GM21786 (cell line): ENCODE results near the gene SEPTIN8.
"Not testable (repeated sequence)": the region's sequence is repeated elsewhere in the genome, so short reads cannot be mapped to it uniquely, and the experiment has no call there.

ENCODE experiments used
- ATAC-seq: cut with Tn5 transposase; IDR thresholded peaks from one replicate; pipeline ENCODE4 v1.9.1; 2021; ENCODE audit not compliant: unreplicated experiment

Gene SEPTIN8

DNA sequence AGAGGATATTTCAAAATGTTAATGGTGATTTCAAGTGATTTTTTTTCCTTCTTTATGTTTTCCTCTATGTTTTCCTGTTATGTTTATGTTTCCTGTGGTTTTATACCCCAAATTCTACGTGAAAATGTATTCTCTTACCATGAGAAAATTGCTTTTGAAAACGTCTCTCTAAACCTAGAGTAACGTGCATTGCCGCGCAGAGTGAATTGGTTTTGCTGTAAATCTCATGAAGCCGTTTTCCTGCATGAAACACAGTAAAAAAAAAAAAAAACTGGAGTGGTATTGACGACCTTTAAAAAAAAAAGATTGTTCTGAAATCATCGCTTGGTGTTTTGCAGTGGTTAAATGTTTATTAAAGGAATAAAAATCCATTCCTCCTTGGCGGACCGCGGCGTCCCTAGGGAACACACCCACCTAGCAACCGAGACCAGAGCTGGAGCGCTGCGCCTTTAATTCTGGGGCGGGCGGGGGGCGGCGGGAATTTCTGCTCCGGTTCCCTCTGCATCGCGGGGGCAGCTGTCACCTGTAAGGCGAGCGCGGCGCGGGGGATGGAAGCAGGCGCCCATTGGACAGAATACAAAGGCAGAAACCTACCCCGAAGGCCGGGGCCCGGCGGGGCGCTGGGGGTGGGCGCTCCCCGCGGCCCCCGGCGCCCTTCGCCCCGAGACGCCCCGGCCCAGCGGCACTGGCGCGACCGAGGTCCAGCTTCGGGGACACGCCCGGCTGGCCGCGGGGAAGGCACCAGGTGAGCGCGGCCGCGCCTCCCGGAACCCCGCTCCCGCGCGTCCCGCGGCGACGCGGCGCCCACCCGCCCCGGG lies 36.0 kb upstream of the SEPTIN8 start, which contains the start of gene SOWAHA:
TSS of gene SOWAHA (plus strand) at position 522 of the 818 bp plus-strand sequence. CDS start 320 bp downstream, outside the sequence.
- no peak for ATAC-seq

DNA sequence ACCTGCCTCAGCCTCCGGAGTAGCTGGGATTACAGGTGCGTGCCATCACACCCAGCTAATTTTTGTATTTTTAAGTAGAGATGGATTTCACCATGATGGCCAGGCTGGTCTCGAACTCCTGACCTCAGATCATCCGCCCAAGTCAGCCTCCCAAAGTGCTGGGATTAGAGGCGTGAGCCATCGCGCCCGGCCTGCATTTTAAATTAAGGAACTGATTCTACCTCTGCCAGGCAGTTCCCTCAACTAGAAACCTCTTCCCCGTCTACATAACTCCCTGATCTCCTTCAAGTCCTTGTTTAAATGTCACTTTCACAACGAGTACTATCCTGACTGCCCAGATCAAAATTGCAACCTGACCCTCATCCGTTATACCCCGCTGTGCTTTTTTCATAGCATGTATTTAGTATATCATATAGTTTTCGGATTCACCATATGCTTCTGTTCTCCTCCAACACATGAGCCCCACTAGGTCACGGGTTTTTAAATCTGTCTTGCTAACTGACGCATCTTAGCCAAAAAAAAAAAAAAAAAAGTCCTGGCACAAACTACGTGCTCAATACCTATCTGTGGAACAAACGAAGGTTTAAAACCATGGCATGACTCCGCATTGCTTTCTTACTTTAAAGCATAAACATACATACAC lies 35.2 kb upstream of the SEPTIN8 start:
- no peak for ATAC-seq

DNA sequence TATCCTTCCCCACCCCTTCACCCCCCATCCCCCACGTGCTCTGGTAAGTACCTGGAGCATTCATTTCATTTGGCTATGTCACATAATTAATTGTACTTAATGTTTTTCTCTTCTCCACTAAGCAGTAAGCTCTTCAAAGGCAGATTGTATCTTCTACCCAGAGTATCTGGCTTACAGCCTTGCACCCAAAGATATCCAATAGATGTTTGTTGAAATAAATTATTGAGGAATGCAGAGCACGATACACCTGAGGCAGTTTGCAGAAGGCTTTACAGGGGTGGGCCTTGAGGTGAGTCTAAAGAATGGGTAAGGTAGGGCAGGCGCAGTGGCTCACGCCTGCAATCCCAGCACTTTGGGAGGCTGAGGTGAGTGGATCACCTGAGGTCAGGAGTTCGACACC lies 33.6 kb upstream of the SEPTIN8 start:
- ATAC-seq: no peak

DNA sequence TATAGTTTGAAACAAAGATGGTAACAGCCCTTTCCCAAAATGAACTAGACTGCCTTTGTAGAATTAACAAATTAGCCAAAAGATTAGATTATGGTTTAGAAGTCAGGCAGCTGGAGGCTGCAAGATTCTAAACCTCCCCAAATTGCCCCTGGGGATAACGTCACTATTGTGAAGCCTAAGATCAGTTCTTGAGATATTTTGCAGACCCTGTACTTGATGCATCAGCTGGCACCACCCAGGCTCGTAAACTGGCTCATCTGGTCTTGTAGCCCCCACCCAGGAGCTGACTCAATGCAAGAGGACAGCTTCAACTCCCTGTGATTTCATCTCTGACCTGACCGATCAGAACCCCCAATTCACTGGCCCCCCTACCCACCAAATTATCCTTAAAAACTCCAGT lies 31.8 kb upstream of the SEPTIN8 start:
- ATAC-seq: no peak

DNA sequence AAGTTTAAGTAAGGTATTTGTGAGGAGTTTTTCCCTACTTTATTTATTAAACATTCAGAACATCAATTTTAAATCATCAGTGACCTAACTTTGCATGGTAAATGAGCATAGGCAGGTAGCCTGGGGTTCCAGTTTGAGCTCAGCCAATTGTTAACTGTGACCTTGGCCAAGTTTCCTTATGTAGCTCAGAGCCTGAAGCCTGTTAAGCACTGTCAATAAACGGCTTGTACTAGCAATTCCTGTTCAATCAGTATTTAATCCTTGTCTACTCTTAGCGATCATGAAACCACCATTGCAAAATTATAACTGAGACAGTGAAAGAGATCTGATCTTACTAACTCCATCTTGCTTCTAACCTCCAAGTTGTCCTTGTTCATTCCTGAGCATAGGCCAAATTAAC lies 31.4 kb upstream of the SEPTIN8 start:
- ATAC-seq: no peak

DNA sequence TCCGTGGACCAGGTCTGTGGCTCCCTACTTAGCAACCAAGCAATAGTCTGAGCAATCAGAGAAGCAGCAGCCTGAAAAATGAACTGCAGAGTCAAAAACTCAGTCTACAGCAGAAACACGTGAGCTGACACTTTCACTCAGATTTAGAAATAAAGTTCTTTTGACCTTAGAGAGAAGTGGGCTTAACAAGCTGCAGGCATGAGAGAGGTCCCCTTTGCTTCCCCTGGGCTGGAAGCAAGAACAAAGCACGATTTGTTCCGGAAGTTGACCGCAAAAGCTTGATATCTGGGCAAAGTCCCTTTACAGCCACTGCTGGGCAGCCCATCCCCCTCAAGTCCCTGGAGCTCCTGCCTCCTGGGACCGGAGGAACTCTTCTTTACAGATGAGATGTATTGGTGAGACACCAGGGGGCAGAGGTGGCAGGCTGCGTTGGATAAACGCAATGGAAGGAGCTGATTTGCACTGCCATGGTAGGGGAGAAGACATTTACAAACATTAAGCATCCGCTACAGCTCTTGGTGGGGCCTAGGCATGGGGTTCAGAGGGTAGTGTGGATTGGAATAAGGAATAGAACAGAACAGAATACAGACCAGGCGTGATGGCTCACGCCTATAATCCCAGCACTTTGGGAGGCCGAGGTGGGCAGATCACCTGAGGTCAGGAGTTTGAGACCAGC lies 30.3 kb upstream of the SEPTIN8 start:
- no peak for ATAC-seq

DNA sequence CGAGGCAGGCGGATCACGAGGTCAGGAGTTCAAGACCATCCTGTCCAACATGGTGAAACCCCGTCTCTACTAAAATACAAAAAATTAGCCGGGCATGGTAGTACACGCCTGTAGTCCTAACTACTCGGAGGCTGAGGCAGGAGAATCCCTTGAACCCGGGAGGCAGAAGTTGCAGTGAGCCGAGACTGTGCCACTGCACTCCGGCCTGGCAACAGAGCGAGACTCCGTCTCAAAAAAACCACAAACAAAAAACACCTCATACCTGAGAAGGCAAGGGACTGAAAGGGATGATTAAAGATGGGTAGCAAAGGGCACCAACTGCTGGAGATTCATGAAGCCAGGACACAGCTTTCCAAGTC lies 29.7 kb upstream of the SEPTIN8 start:
- not testable (repeated sequence) for ATAC-seq

DNA sequence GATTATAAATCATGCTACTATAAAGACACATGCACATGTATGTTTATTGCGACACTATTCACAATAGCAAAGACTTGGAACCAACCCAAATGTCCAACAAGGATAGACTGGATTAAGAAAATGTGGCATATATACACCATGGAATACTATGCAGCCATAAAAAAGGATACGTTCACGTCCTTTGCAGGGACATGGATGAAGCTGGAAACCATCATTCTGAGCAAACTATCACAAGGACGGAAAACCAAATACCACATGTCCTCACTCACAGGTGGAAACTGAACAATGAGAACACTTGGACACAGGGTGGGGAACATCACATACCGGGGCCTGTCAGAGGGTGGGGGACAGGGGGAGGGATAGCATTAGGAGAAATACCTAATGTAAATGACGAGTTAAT lies 28.8 kb upstream of the SEPTIN8 start:
- not testable (repeated sequence) for ATAC-seq

DNA sequence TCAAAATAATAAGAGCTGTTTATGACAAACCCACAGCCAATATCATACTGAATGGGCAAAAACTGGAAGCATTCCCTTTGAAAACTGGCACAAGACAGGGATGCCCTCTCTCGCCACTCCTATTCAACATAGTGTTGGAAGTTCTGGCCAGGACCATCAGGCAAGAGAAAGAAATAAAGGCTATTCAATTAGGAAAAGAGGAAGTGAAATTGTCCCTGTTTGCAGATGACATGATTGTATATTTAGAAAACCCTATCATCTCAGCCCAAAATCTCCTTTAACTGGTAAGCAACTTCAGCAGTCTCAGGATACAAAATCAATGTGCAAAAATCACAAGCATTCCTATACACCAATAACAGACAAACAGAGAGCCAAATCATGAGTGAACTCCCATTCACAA lies 27.2 kb upstream of the SEPTIN8 start:
- ATAC-seq: not testable (repeated sequence)

DNA sequence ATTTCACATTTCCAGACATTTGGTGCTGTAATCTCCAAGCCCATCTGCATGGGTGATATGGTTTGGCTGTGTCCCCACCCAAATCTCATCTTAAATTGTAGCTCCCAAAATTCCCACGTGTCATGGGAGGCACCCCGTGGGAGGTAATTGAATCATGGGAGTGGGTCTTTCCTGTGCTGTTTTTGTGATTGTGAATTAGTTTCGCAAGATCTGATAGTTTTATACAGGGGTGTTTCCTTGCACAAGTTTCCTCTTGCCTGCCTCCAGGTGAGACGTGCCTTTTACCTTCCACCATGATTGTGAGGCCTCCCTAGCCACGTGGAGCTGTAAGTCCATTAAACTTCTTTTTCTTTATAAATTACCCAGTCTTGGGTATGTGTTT lies 25.6 kb upstream of the SEPTIN8 start:
- ATAC-seq: not testable (repeated sequence)

DNA sequence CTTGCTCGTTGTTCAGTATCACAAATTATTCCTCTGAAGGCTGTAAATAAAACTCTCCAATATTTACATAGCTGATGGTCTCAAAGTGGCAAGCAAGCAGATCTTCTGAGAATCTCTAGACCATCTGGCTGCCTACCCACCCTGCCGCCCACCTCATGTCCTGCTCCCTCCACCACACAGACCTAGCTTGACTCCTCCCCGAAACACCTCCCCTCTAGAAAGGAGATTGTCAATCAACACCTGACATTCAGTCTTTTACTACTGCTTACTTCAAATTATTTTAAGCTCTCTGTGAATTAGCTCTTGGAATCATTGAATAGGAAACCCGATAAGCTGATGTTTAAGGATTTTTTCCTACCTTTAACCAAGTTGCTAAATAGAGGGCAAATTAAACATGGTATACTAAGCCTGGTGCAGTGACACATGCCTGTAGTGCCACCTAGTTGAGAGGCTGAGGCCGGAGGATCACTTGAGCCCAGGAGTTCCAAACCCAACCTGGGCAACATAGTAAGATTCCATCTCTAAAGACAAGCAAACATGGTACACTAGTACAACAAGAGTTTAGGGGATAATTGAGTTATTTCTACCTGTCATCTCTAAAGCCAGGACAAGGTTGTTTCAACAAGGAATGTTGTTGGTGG lies 25.1 kb upstream of the SEPTIN8 start:
- ATAC-seq: no peak

DNA sequence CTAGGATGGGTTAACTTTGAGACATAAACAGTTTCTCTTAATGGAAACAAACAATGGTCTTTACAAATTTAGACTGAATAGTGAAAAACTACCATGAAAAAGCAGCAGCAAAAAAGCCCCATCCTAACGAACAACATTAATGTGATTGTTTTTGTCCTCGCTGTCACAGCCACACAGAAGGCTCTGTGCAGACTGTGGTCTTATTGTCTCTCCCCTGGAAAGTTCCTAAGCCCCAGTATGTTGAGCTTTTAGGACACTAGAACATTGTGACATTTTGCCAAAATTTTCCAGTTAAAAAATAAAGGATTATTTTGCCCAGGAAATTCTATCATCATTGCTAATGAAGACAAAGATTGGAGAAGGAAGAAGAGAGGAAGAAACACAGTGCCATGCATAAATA lies 23.5 kb upstream of the SEPTIN8 start:
- ATAC-seq: no peak

DNA sequence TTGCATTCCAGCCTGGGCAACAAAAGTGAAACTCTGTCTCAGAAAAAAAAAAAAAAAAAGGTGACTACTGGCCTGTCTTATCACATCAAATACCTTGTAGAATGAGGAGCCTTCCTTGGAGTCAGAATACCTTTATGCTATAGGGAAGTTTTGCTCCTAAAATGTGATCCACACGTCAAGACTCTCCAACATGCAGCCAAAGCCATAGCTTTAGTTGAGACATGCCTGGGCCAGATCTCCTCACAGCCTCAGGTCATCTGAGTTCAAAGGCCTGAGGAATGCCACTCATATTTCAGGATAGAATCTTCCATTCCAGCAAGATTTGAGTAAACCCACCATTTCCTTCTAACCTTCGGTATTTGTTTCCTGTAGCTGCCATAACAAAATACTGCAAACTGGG lies 22.4 kb upstream of the SEPTIN8 start:
- no peak for ATAC-seq

DNA sequence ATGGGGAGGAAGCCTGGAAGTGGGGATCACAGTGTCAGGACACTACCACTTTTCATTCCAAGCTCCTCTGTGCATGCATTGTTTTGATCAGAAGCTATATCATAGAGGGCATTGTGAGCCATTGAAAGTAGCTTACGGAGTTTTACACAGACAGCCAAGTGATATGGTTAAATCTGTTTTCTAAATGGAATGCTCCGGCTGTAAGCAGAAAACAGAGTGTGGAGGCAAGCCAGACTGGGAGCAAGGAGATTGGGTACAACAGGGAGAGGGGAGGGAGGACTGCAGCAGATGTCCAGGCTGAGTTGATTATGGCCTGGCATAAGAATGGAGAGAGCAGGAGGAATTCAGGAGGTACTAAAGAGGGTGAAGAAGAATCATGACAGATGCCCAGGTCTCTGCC lies 20.6 kb upstream of the SEPTIN8 start:
- ATAC-seq: no peak

DNA sequence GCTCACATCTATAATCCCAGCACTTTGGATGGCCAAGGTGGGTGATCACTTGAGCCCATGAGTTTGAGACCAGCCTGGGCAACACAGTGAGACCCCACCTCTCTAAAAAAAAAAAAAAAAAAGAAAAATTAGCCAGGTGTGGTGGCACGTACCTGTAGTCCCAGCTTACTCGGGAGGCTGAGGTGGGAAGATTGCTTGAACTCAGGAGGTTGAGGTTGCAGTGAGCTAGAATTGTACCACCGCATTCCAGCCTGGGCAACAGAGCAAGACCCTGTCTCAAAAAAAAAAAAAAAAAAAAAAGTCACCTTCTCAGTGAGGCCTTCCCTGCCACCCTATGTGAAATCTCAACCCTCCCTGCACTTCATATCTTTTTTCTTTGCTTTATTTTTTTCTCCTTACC lies 14.0 kb upstream of the SEPTIN8 start:
- ATAC-seq: no peak

DNA sequence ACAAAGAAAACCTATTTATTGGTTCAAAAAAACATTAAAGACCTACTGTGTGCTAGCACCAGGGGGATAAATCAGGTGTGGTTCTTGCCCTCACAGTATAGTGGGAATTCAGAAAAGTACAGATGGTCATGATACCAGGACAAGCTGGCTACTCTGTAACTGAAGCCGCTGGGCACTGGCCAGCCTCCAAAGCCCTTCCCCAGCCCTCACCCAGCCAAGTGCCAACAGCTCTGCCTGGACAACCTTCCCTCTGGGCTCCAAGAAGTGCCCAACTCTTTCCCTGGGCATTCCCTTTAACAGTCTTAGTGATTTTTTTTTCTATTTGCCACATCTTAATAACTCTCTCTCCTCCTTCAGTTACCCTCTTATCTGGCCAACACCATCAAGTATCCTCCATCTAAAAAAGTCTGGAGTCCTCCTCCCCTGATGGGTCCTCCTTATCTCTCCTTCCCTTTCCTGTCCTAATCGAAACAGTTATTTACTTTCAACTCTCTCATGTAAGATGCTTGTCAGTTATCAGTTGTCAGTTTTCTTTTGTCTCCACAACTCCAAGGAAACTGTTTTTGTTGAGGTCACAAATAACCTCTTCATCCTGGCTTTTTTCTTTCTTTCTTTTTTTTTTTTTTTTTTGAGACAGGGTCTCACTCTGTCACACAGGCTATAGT lies 13.3 kb upstream of the SEPTIN8 start:
- ATAC-seq: no peak

DNA sequence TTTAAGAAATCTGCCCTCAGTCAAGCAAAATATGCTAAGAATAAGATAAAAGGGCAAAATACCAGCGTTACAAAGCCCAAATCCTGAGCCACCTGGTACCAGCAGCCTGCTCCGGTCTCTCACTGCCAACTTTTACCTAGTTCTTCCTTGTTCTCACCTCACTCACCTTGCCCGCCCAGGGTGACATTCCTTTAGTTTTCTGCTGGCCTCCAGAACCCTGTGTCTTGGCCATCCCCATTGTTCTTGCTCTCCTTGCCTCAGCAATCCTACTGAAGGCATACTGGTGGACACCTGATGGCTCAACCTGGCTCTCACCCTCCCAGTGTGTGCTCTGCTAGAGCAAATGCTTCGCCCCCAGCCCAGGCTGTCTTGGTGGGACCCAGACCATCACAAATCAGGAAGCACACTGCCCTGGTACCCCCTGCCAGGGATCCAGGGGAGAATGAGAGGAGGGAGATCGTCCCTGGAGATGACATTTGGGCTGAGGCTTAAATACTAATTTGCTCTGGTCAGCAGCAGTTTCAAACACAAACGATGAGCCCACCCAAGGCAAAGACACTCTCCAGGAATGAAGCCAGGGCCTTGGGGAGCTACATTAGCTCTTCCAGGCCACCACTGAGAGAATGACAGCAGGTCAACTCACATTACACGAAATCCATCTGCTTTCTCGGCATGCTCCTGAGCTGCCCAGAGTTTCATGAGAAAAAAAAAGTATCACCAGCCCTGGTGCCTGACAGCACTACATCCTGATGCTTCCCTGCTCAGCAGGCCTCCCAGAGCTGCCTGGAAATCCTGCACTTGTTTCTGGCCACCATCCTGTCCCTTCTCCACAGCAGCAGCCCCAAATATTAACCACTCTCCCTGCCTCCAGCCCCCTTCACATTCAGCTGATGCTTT lies 12.2 kb upstream of the SEPTIN8 start:
- ATAC-seq: no peak

DNA sequence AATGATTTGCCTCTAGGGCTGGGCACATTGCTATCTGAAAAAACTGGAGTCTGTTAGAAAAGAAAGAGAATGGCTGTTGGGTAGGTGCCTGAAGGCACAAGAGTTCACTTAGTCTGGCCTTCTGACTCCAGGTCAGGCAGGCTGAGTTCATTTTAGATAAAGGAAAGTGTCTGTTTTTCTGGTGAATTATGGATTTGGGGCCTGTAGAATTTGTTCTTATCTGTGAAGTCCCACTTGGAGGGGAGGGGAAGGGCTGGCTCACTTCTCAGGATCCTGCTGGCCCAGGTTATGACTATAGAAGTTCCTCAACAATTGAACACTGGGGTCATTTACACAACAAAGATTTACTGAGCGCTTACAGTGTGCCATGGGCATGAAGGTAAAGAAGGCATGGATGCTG lies 11.5 kb upstream of the SEPTIN8 start:
- ATAC-seq: no peak

DNA sequence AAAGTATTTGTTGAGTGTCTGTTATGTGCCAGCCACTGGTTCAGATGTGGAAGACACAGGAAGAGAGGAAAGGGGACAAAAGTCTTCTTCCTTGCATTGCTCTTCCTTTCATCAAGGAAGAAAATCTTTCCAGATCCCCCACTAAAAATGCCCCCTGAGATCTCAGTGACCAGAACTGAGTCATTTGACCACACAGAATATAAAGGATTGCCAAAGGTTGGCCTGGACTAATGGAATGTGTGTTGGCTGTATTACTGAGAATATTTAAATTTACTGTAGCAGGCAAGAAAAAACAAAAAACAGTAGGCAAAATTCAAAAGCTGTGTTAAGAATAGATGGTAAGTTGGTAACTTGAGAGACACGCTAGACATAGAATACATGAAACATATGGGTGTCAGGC lies 10.0 kb upstream of the SEPTIN8 start:
- no peak for ATAC-seq

DNA sequence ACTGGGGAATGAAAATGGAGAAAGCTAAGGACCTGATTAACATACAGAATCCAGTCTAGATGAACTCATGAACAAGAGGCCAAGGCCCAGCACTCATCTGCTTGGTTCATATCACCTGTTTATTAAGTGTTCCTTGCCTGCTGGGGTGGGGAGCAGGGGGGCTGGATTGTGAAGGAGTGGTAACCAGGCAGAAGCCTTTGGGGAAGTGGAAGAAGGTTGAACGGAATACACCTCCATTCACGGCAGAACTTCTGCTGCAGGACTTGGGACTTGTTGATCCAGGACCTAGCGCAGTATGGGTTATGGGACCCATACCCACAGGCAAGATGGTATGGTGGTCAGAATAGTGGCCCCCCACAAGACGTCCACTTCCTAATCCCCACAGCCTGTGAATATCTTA lies 8.8 kb upstream of the SEPTIN8 start:
- no peak for ATAC-seq
